Measurements from ENCODE around the gene TSPAN17.
"Not testable (repeated sequence)": the region's sequence is repeated elsewhere in the genome, so short reads cannot be mapped to it uniquely, and the experiment has no call there.

The TSPAN17 gene

DNA sequence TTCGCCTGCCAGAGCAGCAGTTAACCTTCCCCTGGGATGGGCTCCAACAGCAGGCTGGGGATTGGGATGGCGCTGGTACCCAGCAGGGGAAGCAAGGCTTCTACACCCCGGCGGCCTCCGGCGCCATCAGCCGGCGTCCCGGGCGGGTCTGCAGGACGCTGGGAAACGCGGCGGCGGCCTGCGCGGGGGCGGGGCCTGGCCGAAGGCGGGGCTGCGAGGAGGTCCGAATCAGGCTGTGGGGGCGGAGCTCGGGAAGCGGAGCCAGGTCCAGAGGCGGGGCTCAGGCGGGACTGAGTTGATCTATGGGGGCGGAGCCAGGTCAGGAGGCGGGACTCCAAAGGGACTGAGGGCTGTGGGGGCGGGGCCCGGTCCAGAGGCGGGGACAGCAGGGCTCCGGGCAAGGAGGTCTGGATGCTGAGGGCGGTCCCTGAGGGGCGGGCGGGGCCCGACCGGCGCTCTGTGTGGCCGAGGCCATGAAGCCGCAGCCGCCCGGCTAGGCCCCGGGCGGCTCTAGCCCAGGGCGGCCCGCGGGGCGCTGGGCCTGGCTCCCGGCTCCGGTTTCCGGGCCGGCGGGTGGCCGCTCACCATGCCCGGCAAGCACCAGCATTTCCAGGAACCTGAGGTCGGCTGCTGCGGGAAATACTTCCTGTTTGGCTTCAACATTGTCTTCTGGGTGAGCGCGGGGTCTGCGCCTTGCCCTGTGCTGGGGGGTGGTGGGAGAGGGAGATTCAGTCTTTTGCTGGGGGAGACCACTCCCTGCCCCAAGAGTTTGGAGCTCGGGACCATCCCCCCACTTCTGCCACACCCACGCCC lies at the start of gene TSPAN17:
TSPAN17 (plus strand) TSS at position 455 of the 813 bp plus-strand sequence; CDS start at position 587, 132 bp downstream.
- peak; percentile 100 for DNase-seq

GRCh38 chr5:176599749-176600430 lies 47.4 kb upstream of the TSPAN17 start:
- DNase-seq: not testable (repeated sequence)

DNA sequence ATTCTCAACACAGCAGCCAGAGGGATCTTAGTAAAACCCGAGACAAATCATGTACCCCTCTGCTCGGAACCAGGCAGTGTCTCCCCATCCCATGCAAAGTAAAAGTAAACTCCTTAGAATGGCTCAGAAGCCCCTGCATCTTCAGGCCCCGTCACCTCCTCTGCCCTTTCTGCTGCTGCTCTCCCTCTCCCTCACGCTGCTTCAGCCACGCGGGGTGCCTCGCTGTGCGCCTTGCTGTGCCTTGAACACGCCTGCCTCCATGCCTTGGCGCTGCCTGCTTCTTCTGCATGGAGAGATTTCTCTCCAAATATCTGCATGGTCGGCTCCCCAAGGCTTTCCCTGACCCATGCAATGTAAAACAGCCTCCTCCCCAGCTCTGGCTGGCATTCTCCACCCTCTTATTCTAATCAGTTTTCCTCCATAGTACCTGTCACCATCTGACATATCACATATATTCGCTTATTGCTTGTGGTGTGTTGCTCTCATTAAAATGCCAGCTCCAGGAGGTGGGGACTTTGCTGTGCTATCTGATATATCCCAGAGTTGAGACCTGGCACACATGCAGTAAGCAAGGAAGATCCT lies 45.3 kb upstream of the TSPAN17 start:
- no peak for DNase-seq

DNA sequence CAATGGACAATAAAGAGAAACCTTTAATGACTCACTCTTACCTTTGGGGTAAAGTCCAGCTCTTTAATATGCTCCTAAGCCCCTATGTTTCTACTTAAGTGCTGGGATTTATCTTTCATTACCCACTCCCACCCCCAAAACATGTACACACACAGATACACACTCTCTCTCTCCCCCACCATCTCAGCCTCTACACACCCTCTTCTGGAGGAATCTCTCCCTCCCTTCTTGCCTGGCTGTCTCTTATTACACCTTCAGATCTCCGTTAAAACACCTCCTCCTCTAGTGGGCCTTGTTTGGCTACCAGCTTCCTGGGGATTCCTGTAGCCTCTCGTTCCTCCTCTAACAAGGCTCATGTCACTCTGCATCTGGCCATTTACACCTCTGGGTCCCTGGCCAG lies 44.2 kb upstream of the TSPAN17 start:
- DNase-seq: no peak

GRCh38 chr5:176606032-176606431 lies 41.3 kb upstream of the TSPAN17 start:
- no peak for DNase-seq

GRCh38 chr5:176606875-176607274 lies 40.4 kb upstream of the TSPAN17 start:
- no peak for DNase-seq

GRCh38 chr5:176608142-176608705 lies 39.1 kb upstream of the TSPAN17 start:
- DNase-seq: no peak

DNA sequence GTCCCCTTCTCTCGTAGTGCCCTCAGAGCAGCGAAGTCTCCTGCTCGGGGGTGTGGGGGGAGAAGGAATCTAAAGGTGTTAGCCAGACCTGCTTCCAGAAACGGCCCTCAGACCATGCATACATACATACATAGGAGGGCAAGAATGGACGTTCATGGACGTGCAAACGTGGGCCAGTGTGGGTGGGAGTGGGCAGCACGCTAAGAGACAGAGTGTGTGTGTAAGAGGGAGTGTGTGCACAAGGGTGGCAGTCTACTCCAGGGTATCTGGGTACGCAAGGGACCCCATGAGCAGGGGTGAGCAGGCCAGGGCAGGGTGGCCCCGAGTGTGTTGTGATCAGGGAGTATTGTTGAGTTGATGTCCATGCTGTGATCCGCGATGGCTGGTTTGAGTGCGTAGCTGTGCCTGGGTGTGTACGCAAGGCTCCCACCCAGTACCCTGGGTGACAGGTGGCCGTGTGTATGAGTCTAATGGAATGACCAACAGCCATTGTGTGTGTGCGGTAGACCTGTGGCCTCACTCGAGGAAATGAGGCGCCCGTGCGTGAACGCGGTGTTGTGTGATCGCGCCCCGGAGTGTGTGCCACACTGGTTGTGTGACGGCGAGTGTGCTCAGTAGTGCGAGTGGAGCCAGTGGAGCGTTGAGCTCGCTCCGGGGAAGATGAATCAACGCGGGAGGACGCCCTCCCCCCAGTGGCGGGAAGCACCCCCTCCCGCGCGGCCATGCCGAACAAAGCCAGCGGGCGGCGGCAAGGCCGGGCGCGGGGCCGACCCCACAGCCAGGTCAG lies 38.2 kb upstream of the TSPAN17 start:
- no peak for DNase-seq

DNA sequence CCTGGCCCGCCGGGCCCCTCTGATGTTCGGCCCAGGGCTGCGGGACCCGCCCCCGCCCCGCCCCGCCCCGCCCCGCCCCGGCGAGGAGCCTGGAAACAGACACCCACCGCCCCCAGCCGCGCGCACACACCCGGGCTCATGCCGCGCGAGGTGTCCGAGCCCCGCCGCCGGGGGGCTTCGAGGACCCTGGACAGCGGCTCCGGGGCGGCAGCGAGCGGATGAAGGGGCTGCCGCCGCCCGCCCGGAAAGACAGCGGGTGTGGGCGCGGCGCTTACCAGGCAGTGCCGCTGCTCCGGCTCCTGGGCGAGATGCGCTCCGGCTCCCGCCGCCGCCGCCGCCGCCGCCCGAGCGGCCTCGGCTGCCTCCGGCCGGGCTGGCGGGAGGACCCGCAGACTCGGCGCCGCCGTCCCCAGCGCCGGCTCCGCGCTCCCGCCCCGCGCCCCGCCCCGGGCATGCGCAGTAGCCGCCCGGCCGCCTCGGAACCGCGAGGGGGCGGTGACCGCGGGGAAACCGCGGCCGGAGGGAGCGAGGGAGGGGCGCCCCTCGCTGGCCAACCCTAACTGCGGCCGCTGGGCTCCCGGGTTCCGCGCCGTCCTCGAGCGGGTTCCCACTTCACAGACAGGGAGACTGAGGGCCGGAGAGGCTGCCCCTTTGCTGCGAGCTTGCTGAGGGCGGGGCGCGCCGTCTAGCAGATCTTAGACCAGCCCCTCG lies 37.4 kb upstream of the TSPAN17 start, which contains the start of gene GPRIN1:
GPRIN1 (minus strand) TSS at position 433 of the 711 bp plus-strand sequence. CDS start 10,322 bp downstream, outside the sequence.
- DNase-seq: peak; percentile 53

- no peak for DNase-seq
Observed at GRCh38 chr5:176610435-176610773, 36.9 kb upstream of the TSPAN17 start.

DNA sequence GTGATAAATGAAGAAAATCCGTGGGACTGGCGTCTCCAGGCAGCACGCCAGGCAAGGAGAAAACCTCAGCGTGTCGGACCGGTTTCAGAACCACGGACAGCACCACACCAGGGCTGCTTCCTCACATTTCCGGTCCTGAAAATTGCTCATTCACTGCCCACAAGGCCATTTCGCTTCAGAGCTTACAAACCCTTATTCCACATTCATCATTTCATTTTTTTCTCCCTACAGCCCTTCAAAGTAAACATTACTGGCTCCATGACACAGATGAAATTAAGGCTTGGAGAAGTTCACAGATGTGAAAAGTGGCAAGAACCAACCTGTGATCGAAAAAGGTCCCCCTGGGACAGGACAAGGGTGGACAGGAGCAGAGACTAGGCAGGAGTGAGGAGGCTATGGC lies 35.8 kb upstream of the TSPAN17 start:
- peak; percentile 65 for DNase-seq

- DNase-seq: no peak
Observed at GRCh38 chr5:176612008-176612407, 35.3 kb upstream of the TSPAN17 start.

DNA sequence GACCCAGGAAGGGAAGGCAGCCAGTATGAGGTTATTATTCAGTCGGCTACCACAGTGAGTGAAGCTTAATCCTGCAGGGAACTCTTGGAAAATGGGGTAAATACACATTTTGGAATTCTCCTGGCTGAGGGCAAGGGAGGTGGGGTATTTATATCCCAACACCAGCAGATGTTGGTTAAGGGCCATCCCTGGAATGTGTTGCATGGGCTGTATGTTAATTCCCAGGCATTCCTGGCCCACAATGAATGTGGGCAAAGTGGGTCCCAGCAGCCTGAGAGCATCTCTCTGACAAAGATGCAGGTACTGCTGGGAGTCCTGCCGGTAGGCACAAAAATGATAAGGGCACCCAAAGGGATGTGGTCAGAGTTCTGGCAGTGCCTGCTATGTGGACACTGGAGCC lies 34.4 kb upstream of the TSPAN17 start:
- no peak for DNase-seq

GRCh38 chr5:176614805-176615478 lies 32.3 kb upstream of the TSPAN17 start:
- DNase-seq: no peak

- DNase-seq: no peak
Observed at GRCh38 chr5:176616511-176616910, 30.8 kb upstream of the TSPAN17 start.

- no peak for DNase-seq
Observed at GRCh38 chr5:176618783-176619182, 28.5 kb upstream of the TSPAN17 start.

- peak; percentile 56 for DNase-seq
Observed at GRCh38 chr5:176619203-176619568, 28.1 kb upstream of the TSPAN17 start.

DNA sequence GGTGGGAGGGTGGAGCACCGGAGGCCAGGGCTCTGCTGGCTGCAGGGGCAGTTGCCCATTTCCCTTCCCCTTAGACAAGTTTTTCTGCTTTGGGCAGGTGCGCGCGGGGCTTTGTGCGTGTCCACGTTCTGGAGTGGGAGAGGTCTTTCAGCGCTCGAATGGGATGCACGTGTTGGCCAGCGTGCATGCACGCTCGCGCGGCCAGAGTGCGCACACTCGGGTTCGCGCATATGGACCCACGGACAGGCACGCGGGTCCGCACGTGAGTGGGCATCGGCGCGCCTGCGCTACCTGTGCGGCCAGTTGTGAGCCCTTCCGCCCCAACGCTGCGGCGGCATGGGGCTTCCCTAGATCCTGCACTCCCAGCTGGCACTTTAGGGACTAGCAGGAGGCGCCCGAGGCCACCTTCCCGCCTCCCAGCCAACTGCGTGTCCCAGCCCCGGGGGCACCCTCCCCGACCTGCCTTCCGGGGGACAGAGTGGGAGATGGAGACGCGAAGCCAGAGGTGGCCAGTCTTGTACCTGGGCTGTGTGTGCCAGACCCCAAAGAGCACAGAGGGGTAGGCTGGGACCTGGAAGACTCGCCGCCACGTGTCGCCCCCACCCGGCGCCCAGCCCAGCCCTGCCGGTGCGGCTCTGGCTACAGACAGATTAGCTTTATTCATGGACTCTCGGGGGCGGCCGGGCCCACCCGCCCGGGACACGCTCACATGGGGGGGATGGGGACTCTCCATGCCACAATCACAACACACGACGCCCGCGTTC lies 27.5 kb upstream of the TSPAN17 start:
- no peak for DNase-seq

GRCh38 chr5:176620333-176620981 lies 26.8 kb upstream of the TSPAN17 start:
- DNase-seq: peak; percentile 41

GRCh38 chr5:176621661-176622079 lies 25.6 kb upstream of the TSPAN17 start:
- DNase-seq: no peak
